Measurements from ENCODE around the gene DIABLO.
"Not testable (repeated sequence)": the region's sequence is repeated elsewhere in the genome, so short reads cannot be mapped to it uniquely, and the experiment has no call there.

Gene DIABLO

DNA sequence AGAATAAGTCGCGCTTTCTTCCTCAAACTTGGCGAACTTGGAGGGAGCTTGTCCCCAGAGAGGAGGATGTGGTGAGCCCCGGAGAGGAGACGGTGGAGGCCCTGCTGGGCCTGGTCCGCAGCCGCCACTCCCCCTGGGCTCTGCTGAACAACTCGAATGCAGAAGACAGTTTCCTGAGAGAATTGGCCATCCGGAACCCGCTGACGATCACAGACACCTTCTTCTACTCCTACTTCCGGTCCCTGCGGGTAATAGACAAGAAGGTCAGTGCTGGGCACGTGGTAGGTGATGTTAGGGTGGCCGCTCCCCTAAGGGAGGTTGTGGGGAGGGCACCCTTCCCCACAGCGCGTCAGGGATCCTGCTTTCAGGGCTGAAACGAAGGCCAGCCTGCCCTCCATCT, 41.3 kb downstream of the DIABLO start:
- no peak overlapping the region for H3K4me3 ChIP-seq (ENCODE audit: low read depth, low read length)
- TF ChIP-seq, protein P1, sequence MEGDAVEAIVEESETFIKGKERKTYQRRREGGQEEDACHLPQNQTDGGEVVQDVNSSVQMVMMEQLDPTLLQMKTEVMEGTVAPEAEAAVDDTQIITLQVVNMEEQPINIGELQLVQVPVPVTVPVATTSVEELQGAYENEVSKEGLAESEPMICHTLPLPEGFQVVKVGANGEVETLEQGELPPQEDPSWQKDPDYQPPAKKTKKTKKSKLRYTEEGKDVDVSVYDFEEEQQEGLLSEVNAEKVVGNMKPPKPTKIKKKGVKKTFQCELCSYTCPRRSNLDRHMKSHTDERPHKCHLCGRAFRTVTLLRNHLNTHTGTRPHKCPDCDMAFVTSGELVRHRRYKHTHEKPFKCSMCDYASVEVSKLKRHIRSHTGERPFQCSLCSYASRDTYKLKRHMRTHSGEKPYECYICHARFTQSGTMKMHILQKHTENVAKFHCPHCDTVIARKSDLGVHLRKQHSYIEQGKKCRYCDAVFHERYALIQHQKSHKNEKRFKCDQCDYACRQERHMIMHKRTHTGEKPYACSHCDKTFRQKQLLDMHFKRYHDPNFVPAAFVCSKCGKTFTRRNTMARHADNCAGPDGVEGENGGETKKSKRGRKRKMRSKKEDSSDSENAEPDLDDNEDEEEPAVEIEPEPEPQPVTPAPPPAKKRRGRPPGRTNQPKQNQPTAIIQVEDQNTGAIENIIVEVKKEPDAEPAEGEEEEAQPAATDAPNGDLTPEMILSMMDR (IDR thresholded peaks at IDR 0.05; ENCODE audit: low read depth, low read length) = no peak

DNA sequence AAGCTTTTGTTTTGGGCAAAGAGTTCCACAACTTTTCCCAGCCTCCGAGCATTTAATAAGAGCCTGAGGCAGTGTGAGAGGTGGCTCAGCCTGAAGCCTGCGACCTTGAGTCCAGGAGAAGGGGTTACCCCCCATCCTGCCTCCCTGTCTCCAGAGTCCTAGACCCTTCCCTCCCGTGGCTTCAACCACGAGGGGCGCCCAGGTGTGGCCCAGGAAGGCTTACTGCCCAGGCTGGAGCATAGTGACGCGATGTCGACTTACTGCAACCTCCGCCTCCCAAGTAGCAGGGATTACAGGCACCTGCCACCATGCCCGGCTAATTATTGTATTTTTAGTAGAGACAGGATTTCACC, 42.3 kb downstream of the DIABLO start:
- TF ChIP-seq, protein P1 (IDR thresholded peaks at IDR 0.05; ENCODE audit: low read depth, low read length) = no peak
- no peak overlapping the region for H3K4me3 ChIP-seq (ENCODE audit: low read depth, low read length)

DNA sequence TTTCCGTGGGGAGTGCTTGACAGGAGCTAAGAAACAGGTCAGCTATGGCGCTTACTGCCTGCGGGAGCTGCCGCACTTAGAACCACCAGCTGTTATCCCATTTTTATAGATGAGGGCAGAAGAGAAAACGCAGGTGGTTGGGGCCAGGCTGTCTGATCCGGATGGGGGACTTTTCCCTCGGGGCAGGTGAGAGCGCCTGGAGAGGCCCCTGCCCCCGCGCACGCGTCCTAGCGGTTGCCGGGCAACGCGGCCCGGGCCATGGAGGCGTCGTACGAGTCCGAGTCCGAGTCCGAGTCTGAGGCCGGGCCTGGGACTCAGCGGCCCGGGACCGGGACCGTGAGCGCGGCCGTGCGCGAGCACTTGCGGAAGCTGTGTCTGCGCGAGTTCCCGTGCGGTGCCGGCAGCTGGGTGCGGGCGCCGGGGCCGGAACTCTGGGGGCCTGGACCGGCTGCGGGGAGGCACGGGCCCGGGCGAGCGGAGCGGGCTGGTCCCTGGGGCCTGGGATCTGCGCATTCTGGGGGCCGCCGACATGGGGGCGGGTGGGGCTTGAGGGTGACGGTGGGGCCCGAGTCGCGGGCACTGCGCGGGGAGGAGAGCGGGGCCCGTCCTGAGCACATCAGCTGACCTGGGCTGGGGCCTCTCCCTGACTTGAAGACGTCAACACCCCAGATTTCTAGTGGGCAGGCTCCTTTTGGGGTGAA, 42.8 kb downstream of the DIABLO start, which contains the start of gene LRRC43:
Gene LRRC43, plus strand, starts transcription at position 237 of the 701 bp plus-strand sequence. Its CDS starts 22 bp downstream, at position 259.
- H3K4me3 ChIP-seq (ENCODE audit: low read depth, low read length) = no peak within 1 kb of the TSS
- TF ChIP-seq, protein P1 (IDR thresholded peaks at IDR 0.05; ENCODE audit: low read depth, low read length) = no peak

DNA sequence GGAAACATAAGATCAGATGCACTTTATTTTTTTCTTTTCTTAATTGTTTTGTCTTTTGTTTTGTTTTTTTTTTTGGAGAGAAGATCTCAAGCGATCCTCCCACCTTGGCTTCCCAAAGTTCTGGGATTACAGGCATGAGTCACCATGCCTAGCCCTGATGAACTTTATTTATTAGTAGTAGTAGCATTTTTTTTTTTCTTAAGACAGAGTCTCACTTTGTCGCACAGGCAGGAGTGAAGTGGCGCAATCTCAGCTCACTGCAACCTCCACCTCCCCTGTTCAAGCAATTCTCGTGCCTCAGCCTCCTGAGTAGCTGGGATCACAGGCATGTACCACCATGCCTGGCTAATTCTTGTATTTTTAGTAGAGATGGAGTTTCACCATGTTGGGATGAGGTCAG, 49.4 kb downstream of the DIABLO start:
- not testable (repeated sequence) for H3K4me3 ChIP-seq (ENCODE audit: low read depth, low read length)

DNA sequence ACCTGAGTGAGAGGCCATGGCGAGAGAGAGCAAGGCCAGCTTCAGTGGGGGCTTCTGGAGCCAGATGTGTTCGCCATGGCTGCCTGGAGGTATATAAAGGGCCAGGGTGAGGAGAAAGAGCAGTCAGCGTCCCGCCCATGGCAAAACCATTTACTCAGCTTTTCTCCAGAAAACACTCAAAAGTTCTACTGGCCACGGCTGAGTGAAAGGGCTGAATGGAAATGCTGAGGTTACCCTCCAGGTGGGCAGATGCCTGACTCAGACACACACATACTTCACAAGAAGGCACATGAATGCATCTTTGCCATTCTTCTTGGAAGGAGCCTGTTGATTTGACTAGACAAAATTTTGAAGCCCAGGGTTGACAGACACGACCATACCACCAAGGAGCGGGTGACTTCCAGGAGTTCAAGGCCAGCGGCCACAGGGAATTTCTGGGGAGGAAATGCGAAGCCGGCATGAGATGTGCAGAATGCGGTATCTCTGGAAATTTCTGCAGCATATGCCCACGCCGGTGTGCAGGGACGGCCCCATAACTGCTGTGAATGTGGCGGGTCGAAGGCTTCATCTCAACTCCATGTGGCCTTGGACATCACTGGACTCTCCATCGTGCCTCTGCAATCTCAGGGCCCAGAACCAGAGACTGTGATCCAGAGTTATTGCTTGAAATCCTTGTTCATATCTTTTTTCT, 51.6 kb downstream of the DIABLO start, which contains the start of gene IL31:
Gene IL31, minus strand, starts transcription at position 67 of the 691 bp plus-strand sequence. Its CDS starts 49 bp downstream, at position 18.
- H3K4me3 ChIP-seq (ENCODE audit: low read depth, low read length) = no peak within 1 kb of the TSS
- TF ChIP-seq, protein P1 (IDR thresholded peaks at IDR 0.05; ENCODE audit: low read depth, low read length) = no peak

DNA sequence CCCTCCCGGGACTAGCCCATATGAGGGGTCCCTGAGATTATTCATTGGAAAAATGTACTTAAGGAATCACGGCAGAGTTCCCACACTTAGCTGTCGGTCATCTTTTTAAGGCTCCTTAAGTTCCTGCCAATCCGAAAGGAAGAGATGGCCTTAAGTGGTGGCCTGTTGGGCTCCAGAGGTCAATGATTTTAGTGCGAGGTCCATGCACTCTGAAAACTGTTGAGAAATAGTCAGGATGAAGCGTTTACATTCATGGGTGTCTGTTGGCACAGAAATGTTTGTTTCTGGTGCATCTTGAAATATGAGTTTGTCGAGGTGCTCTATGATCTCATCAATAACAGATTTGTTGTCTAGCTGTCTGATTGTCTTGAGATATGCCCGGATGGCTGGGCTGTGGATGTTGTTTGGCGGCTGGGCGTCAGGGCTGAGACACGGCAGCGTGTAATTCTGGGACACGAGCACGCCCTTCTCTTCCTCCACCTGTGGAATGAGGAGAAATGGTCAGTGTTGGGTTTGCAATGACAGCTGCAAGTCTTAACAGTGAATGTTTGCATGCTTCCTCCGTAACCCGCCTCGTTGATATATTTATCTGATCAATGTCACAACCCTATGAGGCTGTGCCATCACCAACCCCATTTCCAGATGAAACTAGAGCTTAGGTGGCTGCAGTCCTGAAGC, 53.5 kb downstream of the DIABLO start:
- H3K4me3 ChIP-seq (ENCODE audit: low read depth, low read length) = no peak overlapping the region
- TF ChIP-seq, protein P1 (IDR thresholded peaks at IDR 0.05; ENCODE audit: low read depth, low read length) = no peak

DNA sequence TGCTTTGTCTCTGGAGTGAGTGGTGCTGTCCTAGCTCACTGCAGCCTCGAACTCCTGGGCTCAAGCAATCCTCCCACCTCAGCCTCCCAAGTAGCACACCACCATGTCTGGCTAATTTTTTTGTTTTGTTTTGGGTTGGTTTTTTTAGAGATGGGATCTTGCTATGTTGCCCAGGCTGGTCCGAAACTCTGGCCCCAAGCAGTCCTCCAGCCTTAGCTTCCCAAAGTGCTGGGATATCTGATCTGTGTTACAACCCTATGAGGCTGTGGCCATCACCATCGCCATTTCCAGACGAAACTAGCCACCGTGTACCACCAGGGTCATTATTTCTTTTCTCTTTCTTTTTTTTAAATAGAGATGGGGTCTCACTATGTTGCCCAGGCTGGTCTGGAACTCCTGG, 54.5 kb downstream of the DIABLO start:
- TF ChIP-seq, protein P1 (IDR thresholded peaks at IDR 0.05; ENCODE audit: low read depth, low read length) = no peak
- H3K4me3 ChIP-seq (ENCODE audit: low read depth, low read length) = no peak overlapping the region
